ENCODE data around the gene PDCD11.

The PDCD11 gene

GRCh38 chr10:103419101-103419500, 22.7 kb downstream of the PDCD11 start:
- no peak for DNase-seq

- DNase-seq, result no peak
Observed at GRCh38 chr10:103423748-103424147, 27.3 kb downstream of the PDCD11 start.

- no peak for DNase-seq
Observed at GRCh38 chr10:103427866-103428265, 31.4 kb downstream of the PDCD11 start.

GRCh38 chr10:103428989-103429643, 32.7 kb downstream of the PDCD11 start:
- no peak for DNase-seq

- DNase-seq, result peak; percentile 22
Observed at GRCh38 chr10:103429647-103430046, 33.2 kb downstream of the PDCD11 start.

- no peak for DNase-seq
Observed at GRCh38 chr10:103431902-103432301, 35.5 kb downstream of the PDCD11 start.

GRCh38 chr10:103433858-103434257, 37.4 kb downstream of the PDCD11 start:
- no peak for DNase-seq

GRCh38 chr10:103439776-103440175, 43.4 kb downstream of the PDCD11 start:
- no peak for DNase-seq

GRCh38 chr10:103440416-103440815, 44.0 kb downstream of the PDCD11 start:
- no peak for DNase-seq

- DNase-seq, result no peak
Observed at GRCh38 chr10:103441206-103441605, 44.8 kb downstream of the PDCD11 start.

- DNase-seq, result no peak
Observed at GRCh38 chr10:103441611-103442010, 45.2 kb downstream of the PDCD11 start.

GRCh38 chr10:103442031-103442461, 45.6 kb downstream of the PDCD11 start:
- no peak for DNase-seq

GRCh38 chr10:103443475-103444185, 47.2 kb downstream of the PDCD11 start:
- no peak for DNase-seq

GRCh38 chr10:103444478-103444877, 48.1 kb downstream of the PDCD11 start:
- no peak for DNase-seq

GRCh38 chr10:103445366-103445765, 48.9 kb downstream of the PDCD11 start:
- DNase-seq, result no peak

GRCh38 chr10:103445767-103446567, 49.5 kb downstream of the PDCD11 start:
- DNase-seq, result no peak

- no peak for DNase-seq
Observed at GRCh38 chr10:103447187-103447586, 50.8 kb downstream of the PDCD11 start.

GRCh38 chr10:103448746-103449145, 52.3 kb downstream of the PDCD11 start:
- DNase-seq, result no peak

GRCh38 chr10:103449208-103450144, 53.0 kb downstream of the PDCD11 start:
- no peak for DNase-seq

- DNase-seq, result no peak
Observed at GRCh38 chr10:103450201-103450695, 53.8 kb downstream of the PDCD11 start.

- DNase-seq, result peak; percentile 58
Observed at GRCh38 chr10:103451091-103451813, 54.8 kb downstream of the PDCD11 start.
